IMR-90 (cell line): ENCODE measurements around the gene FBXW8. TPM values are rescaled to one million over a fixed set of nuclear protein-coding genes. Genes with fewer than 3 reads are reported as not detected.

Source experiments
- ATAC-seq: fragments of 200-7000 bp; cut with Tn5 transposase; 2 replicates; pipeline ENCODE4 v1.9.1; 2020; ENCODE audit warnings: low read depth, mild to moderate bottlenecking, moderate library complexity
- BruUV-seq: library from RNA; stranded (reverse); fragments of 400-500 nt; replicated peaks from 2 replicates; lab custom pipeline; 2021; lab: Mats Ljungman, UMichigan
- CTCF ChIA-PET: fragments of 300-600 bp; formaldehyde crosslinking; extraction: SDS; loops from one replicate; lab custom pipeline; 2021; ENCODE audit warnings: antibody characterized with exemption; lab: Yijun Ruan, JAX
- POLR2A ChIA-PET: fragments of 300-600 bp; sonication (Branson Sonifier 250); formaldehyde crosslinking; loops from one replicate; lab custom pipeline; 2022; ENCODE audit warnings: antibody characterized with exemption; ENCODE audit not compliant: unreplicated experiment; lab: Charles Lee
- DNase-seq: peaks from one replicate; pipeline ENCODE4 v3.0.0; 2013
- H2AFZ ChIP-seq: replicated peaks from 2 replicates; pipeline ENCODE3; 2013; ENCODE audit warnings: low read length, mild to moderate bottlenecking; ENCODE audit not compliant: poor library complexity
- H2AK5ac ChIP-seq: 2 replicates; pipeline ENCODE4 v1.6.1; 2013; ENCODE audit warnings: low read depth, low read length, inconsistent platforms
- H2AK9ac ChIP-seq: replicated peaks from 2 replicates; pipeline ENCODE3; 2013; ENCODE audit warnings: mild to moderate bottlenecking, low read depth, low read length, moderate library complexity; ENCODE audit not compliant: poor library complexity
- H2BK120ac ChIP-seq: 2 replicates; pipeline ENCODE4 v1.6.1; 2013; ENCODE audit warnings: low read depth, low read length, inconsistent platforms
- H2BK15ac ChIP-seq: 3 replicates; pipeline ENCODE4 v1.6.1; 2013; ENCODE audit warnings: low read depth, low read length, inconsistent platforms
- H2BK20ac ChIP-seq: 2 replicates; pipeline ENCODE4 v1.6.1; 2013; ENCODE audit warnings: low read depth, mild to moderate bottlenecking, inconsistent platforms, low read length, moderate library complexity
- H2BK5ac ChIP-seq: 2 replicates; pipeline ENCODE4 v1.6.1; 2013; ENCODE audit warnings: mild to moderate bottlenecking, low read depth, low read length, inconsistent platforms; ENCODE audit not compliant: poor library complexity, severe bottlenecking
- H3K14ac ChIP-seq: replicated peaks from 2 replicates; pipeline ENCODE4 v1.6.1; 2013; ENCODE audit warnings: low read depth, low read length, inconsistent platforms
- H3K18ac ChIP-seq: 2 replicates; pipeline ENCODE4 v1.6.1; 2013; ENCODE audit warnings: low read depth, low read length, control low read depth
- H3K23ac ChIP-seq: 2 replicates; pipeline ENCODE4 v1.6.1; 2013; ENCODE audit warnings: low read depth, low read length, inconsistent platforms
- H3K27ac ChIP-seq: 2 replicates; pipeline ENCODE4 v1.5.1; 2013; ENCODE audit warnings: mild to moderate bottlenecking, control low read depth, low read length; ENCODE audit not compliant: insufficient read depth
- H3K27me3 ChIP-seq: 2 replicates; pipeline ENCODE4 v1.6.1; 2013; ENCODE audit warnings: low read length; ENCODE audit not compliant: control insufficient read depth, insufficient read depth
- H3K36me3 ChIP-seq: 2 replicates; pipeline ENCODE4 v1.6.1; 2013; ENCODE audit warnings: low read length, mixed read lengths; ENCODE audit not compliant: control insufficient read depth, insufficient read depth
- H3K4ac ChIP-seq: 2 replicates; pipeline ENCODE4 v1.6.1; 2013; ENCODE audit warnings: low read depth, low read length, inconsistent platforms
- H3K4me1 ChIP-seq: 2 replicates; pipeline ENCODE4 v1.6.1; 2013; ENCODE audit warnings: low read length, mixed read lengths; ENCODE audit not compliant: control insufficient read depth, insufficient read depth
- H3K4me2 ChIP-seq: 2 replicates; pipeline ENCODE4 v1.6.1; 2013; ENCODE audit warnings: low read depth, mild to moderate bottlenecking, control low read depth, low read length, moderate library complexity
- H3K4me3 ChIP-seq: 2 replicates; pipeline ENCODE4 v1.5.1; 2013; ENCODE audit warnings: low read depth, mild to moderate bottlenecking, control low read depth, low read length, moderate library complexity; ENCODE audit not compliant: insufficient read depth
- H3K56ac ChIP-seq: 2 replicates; pipeline ENCODE4 v1.6.1; 2013; ENCODE audit warnings: low read length, inconsistent platforms; ENCODE audit not compliant: insufficient read depth; ENCODE audit errors: extremely low read depth
- H3K79me1 ChIP-seq, 2 experiments: 2 replicates each; pipeline ENCODE4 v1.6.1; 2013; ENCODE audit warnings: low read length in 2 of 2, inconsistent platforms in 1 of 2, low read depth in 1 of 2
- H3K9ac ChIP-seq: 2 replicates; pipeline ENCODE4 v1.6.1; 2013; ENCODE audit warnings: low read depth, low read length, control low read depth
- H3K9me1 ChIP-seq: 2 replicates; pipeline ENCODE4 v1.6.1; 2013; ENCODE audit warnings: low read length, inconsistent platforms; ENCODE audit not compliant: insufficient read depth
- H3K9me3 ChIP-seq: 2 replicates; pipeline ENCODE4 v1.6.1; 2013; ENCODE audit warnings: low read length; ENCODE audit not compliant: control insufficient read depth, insufficient read depth
- H4K20me1 ChIP-seq: 2 replicates; pipeline ENCODE4 v1.6.1; 2013; ENCODE audit warnings: low read length, inconsistent platforms; ENCODE audit not compliant: insufficient read depth
- H4K5ac ChIP-seq: 2 replicates; pipeline ENCODE4 v1.6.1; 2013; ENCODE audit warnings: mild to moderate bottlenecking, low read depth, low read length, control low read depth
- H4K8ac ChIP-seq, 2 experiments: 2 replicates each; pipeline ENCODE4 v1.6.1; 2013; ENCODE audit warnings: low read depth in 2 of 2, low read length in 2 of 2, control low read depth in 1 of 2, inconsistent platforms in 1 of 2
- H4K91ac ChIP-seq: 2 replicates; pipeline ENCODE4 v1.6.1; 2013; ENCODE audit warnings: low read depth, low read length, inconsistent platforms; ENCODE audit not compliant: insufficient read depth
- BHLHE40 ChIP-seq: fragments of 150-350 bp; IDR thresholded peaks from 2 replicates; pipeline ENCODE4 v1.6.1; 2016; ENCODE audit warnings: mild to moderate bottlenecking, low read depth, low read length
- CEBPB ChIP-seq: IDR thresholded peaks from 2 replicates; pipeline ENCODE4 v1.6.1; 2012; ENCODE audit warnings: low read depth, low read length, improper control_type of control experiment
- ELK1 ChIP-seq: fragments of 150-350 bp; IDR thresholded peaks from 2 replicates; pipeline ENCODE4 v1.6.1; 2016; ENCODE audit warnings: low read depth, mild to moderate bottlenecking, low read length, moderate library complexity, borderline replicate concordance
- FOS ChIP-seq: fragments of 150-350 bp; IDR thresholded peaks from 2 replicates; pipeline ENCODE4 v1.6.1; 2016; ENCODE audit warnings: low read depth, low read length
- MXI1 ChIP-seq: IDR thresholded peaks from 2 replicates; pipeline ENCODE4 v1.6.1; 2012; ENCODE audit warnings: low read depth, mild to moderate bottlenecking, low read length, moderate library complexity, borderline replicate concordance
- NFE2L2 ChIP-seq: fragments of 150-350 bp; IDR thresholded peaks from 2 replicates; pipeline ENCODE4 v1.6.1; 2016; ENCODE audit warnings: low read depth, mild to moderate bottlenecking, low read length
- RAD21 ChIP-seq: IDR thresholded peaks from 2 replicates; pipeline ENCODE4 v1.6.1; 2012; ENCODE audit warnings: low read length, improper control_type of control experiment
- RCOR1 ChIP-seq: IDR thresholded peaks from 2 replicates; pipeline ENCODE4 v1.6.1; 2012; ENCODE audit warnings: mild to moderate bottlenecking, low read length, improper control_type of control experiment; ENCODE audit not compliant: insufficient replicate concordance
- WGBS, 2 experiments: methylation state at CpG; one replicate each; pipeline versions ENCODE4 v1.1.5 to v1.1.7; 2013; ENCODE audit warnings: missing lambda C conversion rate in 2 of 2; ENCODE audit not compliant: insufficient read length in 1 of 2; ENCODE audit errors: extremely low coverage in 2 of 2; 5-methylcytosine and 5-hydroxymethylcytosine counted together
- dilution Hi-C: fragments of 300-500 bp; cut with HindIII; formaldehyde crosslinking; loops from one replicate; pipeline ENCODE4 v1.14.3; 2018; ENCODE audit warnings: low sequenced_read_pairs; ENCODE audit not compliant: unreplicated experiment
- in situ Hi-C: fragments of 300-500 bp; cut with MboI; formaldehyde crosslinking; loops from 3 replicates; pipeline ENCODE4 v1.14.3; 2019; ENCODE audit warnings: low sequenced_read_pairs, inconsistent platforms, mixed read lengths
- intact Hi-C: fragments of 100-400 bp; cut with micrococcal nuclease; formaldehyde crosslinking; loops from 2 replicates; pipeline ENCODE4 v1.10.0; 2022
- polyA plus RNA-seq, 3 experiments: library from polyadenylated mRNA; depleted of rRNA; stranded (reverse); fragments of >200 nt; gene quantifications; 2 replicates each; pipeline ENCODE4 v1.2.3, GENCODE V29; 2012; ENCODE audit warnings: low replicate concordance in 1 of 3
- total RNA-seq: library from RNA; depleted of rRNA; stranded (reverse); fragments of >200 nt; gene quantifications from 2 replicates; pipeline ENCODE4 v1.2.3, GENCODE V29; 2012
- TF ChIP-seq, protein P1 (sequence below): fragments of 150-350 bp; IDR thresholded peaks from 2 replicates; pipeline ENCODE4 v1.6.1; 2017; ENCODE audit warnings: mild to moderate bottlenecking, antibody characterized with exemption, low read length, low read depth

The FBXW8 gene
- total and polyA plus RNA-seq, 2 of the 4 experiments (the other 2 are of a cell fraction), result 20.3 to 25.8 TPM

DNA sequence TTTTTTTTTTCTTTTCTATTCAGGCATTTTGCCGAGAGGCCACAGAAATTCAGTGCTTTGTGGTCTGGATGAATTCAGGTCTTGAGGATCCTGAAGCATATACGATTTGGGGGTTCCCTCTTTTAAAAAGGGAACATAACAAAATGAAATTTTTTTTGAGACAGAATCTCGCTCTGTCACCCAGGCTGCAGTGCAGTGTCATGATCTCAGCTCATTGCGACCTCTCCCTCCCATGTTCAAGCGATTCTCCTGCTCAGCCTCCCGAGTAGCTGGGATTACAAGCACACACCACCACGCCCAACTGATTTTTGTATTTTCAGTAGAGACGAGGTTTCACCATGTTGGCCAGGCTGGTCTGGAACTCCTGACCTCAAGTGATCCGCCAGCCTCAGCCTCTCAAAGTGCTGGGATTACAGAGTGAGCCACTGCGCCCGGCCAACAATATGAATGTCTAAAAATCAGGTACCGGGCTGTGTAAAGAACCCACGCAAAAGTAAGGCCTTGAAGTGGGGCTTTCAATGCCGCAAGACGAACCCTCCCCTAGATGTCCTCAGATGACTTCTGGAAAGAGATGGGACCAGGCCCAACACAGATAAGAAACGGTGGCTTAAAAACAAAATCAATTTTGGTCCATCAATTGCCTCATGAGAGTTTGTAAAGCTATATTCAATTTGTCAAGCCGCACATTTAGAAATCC lies 158.5 kb downstream of the FBXW8 start:
- Histone ChIP-seq H2BK5ac (no peak overlapping the region), H4K8ac (no peak overlapping the region), H3K36me3 (no peaks in the 10 kb centered on the region), H2AFZ (no peak overlapping the region), H2AK9ac (no peak overlapping the region), H3K4ac (no peak overlapping the region), H3K4me2 (no peak overlapping the region), H2BK15ac (no peak overlapping the region), H3K79me1 (no peaks in the 10 kb centered on the region), H3K23ac (no peak overlapping the region), H4K91ac (no peak overlapping the region), H2AK5ac (no peak overlapping the region), H2BK120ac (no peak overlapping the region), H2BK20ac (no peak overlapping the region), H3K14ac (no peak overlapping the region), H3K4me1 (no peaks in the 10 kb centered on the region), H4K20me1 (no peaks in the 10 kb centered on the region), H3K9ac (no peak overlapping the region), H3K9me1 (no peaks in the 10 kb centered on the region), H3K4me3 (no peak overlapping the region), H3K18ac (no peak overlapping the region), H3K27ac (no peak overlapping the region), H4K5ac (no peak overlapping the region), H3K9me3 (no peaks in the 10 kb centered on the region), H3K27me3 (peaks cover 15% of the 10 kb centered on the region), H3K56ac (no peak overlapping the region)
- no TSS peak for BruUV-seq
- TF ChIP-seq MXI1, result no peak
- no peak for TF ChIP-seq NFE2L2
- TF ChIP-seq, protein P1, sequence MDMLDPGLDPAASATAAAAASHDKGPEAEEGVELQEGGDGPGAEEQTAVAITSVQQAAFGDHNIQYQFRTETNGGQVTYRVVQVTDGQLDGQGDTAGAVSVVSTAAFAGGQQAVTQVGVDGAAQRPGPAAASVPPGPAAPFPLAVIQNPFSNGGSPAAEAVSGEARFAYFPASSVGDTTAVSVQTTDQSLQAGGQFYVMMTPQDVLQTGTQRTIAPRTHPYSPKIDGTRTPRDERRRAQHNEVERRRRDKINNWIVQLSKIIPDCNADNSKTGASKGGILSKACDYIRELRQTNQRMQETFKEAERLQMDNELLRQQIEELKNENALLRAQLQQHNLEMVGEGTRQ, result no peak
- TF ChIP-seq CEBPB, result no peak
- TF ChIP-seq ELK1, result no peak
- no peak for TF ChIP-seq RCOR1
- TF ChIP-seq BHLHE40, result no peak
- TF ChIP-seq FOS, result no peak
- no peak for TF ChIP-seq RAD21
- ATAC-seq (no peak), DNase-seq (no peak)
- CTCF ChIA-PET, result no interaction called here
- intact Hi-C loops, result no loop called here
- in situ Hi-C loops, result no loop called here
- WGBS, 2 experiments, result 76% methylated on average over 5 of the region's 17 CpGs; no CpG with 5 or more reads in 1 of the 2 experiments
- dilution Hi-C loops, result no loop called here
- POLR2A ChIA-PET, result no interaction called here
